NCI-H82 treated with DMSO at 0.1 percent for 48 hours (cell line): ENCODE results near the gene STK25.
"Not testable (repeated sequence)": the region's sequence is repeated elsewhere in the genome, so short reads cannot be mapped to it uniquely, and the experiment has no call there.

Experiments
- DNase-seq: peaks from one replicate; lab custom pipeline; 2025; ENCODE audit not compliant: unreplicated experiment; lab: John Stamatoyannopoulos, UW

Gene STK25

DNA sequence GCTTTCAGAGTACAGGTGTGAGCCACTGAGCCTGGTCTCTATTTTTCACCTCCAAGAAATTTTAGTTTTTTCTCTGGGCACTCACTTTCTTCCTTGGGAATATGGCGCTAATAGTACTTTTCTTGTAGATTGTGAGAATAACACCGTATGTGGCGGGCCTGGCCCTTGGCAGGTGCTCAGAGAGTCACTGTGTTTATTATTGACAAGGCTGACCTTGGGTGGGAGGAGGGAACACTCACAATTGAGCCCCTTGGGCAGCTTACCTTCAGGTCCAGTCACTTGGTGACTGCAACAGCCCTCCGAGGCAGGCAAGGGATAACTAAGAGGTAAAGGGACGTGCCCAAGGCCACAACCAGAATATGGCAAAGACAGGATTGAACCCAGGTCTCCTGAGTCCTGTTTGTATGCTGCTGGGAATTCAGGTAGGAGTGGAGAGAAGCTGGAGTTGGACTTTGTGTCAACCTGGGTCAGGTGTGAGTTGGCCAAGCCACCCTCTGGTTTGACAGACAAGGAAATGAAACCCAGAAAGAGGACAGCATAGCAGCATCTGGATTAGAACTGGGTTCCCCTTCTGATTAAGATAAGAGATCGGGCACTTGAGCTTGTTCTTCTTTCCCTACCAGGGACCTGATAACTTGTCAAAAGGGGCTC, 2.8 kb upstream of the STK25 start:
- DNase-seq = no peak

DNA sequence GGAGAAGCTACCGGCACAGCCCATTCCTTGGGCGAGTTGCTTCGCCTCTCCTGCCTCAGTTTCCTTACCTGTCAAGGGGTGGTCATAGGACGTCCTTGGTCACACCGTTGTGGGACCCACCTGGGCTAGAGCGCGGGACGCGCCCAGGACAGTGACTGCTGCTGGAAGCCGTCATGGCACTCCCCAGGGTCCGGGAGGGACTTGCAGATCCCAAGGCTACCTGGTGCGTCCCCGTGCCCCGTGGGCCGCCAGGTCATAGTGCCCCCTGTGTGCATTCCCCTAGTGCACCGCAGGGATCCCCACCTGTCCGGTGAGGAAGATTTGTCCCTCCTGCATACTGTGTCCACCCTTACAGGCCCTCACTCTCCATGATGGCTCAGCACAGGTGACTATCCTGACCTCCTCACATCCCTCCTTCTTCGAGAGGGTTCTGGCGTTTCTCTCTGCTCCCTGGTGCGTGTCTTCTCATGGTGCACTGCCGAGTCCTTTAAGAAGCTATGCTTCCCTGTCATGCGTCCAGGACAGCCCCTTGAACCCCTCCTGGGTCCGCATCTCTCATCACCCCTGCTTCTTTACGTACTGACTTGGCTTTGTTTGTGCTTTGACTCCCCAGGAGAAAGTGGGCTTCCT, 886 bp upstream of the STK25 start:
- DNase-seq = no peak

DNA sequence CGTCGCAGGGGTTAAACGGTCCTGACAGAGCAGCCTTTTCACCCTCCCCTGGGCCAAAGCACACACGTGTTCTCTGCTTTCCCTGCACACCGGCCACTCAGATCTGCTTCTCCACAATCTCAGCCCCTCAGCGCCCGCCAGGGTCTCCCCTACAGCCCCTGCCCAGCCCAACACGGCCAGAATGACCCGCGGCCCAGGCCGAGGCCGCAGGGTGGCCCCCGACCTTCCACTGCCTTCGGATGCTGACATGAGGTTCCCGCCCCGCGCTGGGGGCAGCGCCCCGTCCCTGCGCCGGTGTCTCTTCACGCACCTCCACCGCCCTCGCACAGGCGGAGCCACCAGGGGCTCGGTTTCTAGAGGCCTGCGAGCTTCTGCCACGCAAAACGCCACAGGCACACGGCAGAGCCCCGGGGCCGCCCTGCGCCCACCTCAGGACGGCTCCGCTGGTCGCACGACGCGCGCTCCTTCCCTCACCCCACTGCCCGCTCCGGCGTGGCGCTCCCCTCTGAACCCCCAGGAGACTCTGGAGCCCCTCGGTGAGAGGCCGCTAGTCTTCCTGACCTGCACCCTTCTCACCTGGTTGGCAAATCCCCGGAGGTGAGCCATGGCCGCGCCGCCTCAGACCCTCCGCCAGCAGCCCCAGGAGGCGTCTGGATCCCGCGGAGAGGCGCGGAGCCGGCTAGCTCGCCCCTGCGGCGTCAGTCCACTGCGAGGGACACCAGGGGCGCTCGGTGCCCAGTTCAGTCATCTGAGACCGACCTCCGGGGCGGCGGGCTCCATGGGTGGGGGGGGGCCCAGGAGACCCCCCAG, 749 bp downstream of the STK25 start:
- DNase-seq = no peak

DNA sequence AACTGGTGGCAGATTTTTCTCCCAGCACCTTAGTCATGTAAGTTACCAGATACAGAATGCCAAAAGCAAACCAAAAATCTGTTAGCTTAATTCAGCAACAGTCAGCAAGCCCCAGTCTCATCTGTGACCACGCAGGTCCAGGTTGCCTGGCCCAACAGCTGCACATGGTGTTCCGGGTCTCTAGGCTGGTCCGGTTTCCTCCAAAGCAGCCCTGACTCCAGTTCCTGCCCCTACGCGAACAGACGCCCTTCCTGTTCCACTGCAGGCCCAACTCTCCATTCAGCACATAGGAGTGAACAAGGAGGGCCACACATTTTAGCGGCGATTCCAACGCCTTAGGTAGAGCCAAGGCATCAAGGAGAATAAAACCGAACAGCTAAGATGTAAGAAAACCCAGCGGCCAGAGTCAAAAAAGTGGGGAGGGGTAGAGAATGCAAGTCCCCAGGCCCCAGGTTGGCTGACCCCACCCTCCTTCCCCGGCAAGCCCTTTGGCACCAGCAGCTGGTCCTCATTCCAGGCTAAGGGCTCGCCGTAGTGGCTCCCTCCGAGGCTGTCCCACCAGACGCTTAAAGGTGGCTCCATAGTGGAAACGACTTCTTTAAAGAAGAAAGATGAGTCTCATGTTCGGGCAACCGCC, 1.5 kb downstream of the STK25 start:
- no peak for DNase-seq

DNA sequence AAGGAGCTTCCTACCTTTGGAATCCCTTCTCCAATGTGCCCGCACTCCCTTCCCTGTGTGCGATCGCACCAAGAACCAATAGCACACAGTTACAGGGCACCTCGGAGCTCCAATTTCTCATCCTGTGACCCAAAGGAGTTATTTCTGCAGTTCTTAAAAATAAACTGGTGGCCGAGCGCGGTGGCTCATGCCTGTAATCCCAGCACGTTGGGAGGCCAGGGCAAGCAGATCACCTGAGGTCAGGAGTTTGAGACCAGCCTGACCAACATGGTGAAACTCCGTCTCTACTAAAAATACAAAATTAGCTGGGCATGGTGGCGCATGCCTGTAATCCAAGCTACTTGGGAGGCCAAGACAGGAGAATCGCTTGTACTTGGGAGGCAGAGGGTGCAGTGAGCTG, 2.1 kb downstream of the STK25 start:
- DNase-seq = not testable (repeated sequence)

DNA sequence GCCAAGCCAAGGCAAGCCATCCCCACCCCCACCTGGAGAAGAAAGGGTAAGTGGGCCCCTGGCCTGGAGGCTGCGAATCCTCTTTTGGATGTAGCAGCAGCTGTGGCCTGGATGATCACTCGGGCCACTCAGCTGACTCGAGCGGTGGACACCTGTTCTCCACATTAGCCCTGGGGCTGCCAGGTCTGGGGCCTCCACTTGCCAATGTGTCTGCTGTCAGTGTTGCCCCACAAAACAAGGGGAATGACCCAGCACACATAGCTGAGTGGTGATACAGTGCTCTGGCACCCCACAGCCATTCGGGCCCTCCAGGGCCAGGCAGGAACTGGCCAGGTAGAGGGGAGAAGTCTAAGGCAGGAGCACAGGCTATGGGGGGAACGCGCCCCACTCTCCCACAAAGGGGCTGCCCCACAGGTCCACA, 2.6 kb downstream of the STK25 start:
- no peak for DNase-seq

DNA sequence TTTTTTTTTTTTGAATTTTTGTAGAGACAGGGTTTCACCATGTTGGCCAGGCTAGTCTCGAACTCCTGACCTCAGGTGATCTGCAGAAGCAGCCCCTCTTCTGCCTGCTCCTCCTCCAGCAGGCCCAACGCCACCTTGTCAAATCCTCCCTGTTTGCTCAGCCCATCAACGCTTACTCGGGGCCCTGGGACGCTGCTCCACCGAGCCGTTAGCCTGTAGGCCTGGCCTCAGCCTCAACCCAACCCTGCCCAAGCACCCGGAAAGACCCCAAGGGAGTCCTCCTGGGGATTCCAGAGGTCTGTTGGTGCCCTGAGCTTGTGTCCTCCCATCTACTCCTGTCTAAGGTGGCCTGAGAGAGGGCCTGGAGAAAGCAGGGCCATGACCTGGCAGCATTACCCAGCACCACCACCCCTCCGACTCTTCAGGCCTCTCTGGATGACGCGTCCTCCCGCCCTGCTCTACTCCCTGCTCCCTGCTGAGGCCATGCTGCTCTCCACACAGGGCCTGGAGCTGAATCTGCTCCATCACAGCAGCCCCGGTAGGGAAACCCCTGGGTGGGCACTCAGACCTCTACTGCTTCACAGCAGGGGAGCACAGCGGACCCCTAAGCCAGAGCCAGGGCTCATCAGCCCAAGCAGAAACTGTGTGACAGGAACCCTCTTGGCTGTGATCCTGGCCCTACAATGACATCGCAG, 3.2 kb downstream of the STK25 start:
- no peak for DNase-seq

DNA sequence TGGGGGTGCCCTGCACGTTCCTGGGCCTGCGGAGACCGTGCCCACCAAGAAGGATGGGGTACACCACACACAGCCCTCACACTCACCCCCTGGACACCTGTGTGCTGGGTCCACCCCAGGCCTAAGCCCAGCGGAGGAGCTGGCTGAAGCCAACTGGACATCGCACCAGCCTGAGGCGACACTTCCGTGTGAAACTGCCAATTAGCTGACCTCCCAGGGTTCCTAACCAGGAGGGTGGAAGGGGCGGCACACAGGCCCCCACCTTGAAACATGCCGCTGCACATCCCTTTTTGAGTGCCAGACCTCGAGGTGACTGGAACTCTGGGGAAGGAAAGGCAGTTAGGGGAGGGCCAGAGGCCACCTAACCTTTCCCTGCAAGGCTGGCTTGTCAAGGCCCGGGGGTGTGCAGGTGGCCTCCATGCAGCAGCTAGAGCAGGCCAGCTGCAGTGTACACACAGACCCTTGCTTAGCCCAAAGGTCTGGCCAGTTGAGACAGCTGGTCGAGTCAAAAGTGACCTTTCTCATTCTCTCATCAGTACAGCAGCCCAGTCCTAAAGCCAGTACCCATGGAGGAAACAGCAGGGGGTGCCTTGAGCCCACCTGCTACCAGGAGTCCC, 4.5 kb downstream of the STK25 start:
- no peak for DNase-seq

DNA sequence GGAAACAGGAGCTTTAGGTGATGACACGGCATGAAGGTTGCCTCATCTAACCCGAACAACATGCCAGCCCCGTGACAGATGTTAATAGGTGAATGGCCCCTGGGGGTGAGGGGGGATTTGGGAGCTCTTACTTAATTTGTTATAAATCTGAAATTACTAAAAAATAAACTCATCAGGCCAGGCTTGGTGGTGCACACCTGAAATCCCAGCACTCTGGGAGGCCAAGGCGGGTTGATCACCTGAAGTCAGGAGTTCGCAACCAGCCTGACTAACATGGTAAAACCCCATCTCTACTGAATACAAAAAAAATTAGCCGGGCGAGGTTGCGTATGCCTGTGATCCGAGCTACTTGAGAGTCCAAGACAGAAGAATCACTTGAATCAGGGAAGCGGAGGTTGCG, 6.1 kb downstream of the STK25 start:
- no peak for DNase-seq

DNA sequence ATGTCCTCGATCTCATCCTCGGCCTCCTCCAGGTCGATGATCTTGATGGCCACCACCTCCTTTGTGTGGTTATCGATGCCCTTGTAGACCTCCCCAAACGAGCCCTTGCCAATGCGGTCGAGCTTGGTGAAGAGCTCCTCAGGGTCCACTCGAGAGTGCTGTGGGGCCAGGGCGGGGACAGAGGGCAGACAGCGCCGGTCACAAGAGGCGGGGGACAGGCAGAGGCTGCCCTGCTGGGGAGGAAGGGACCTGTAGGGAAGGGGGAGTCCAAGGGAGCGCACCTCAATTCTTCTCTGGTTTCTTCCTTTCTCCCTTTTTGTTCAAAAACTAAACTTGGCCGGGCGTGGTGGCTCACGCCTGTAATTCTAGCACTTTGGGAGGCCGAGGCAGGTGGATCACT, 6.8 kb downstream of the STK25 start:
- no peak for DNase-seq

DNA sequence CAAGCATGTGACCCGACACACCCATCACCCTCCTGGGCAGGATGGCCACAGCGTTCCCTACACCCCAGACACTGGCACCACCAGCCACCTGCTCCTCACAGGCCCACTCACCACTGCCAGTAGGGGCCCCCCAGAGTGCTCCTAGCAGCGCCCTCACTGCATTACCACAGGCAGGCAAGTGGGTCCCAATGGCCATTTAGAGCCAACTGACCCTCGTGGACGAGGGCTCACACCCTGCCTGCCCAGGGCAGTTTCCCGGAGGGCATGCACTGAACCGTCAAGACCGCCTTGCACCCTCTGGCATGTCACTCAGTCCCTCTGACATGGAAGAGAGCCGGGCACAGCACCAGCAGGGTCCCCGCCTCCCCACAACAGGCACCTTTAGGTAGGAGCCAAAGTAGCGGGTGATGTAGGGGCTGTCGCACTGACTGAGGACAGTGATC, 7.3 kb downstream of the STK25 start:
- DNase-seq = no peak

DNA sequence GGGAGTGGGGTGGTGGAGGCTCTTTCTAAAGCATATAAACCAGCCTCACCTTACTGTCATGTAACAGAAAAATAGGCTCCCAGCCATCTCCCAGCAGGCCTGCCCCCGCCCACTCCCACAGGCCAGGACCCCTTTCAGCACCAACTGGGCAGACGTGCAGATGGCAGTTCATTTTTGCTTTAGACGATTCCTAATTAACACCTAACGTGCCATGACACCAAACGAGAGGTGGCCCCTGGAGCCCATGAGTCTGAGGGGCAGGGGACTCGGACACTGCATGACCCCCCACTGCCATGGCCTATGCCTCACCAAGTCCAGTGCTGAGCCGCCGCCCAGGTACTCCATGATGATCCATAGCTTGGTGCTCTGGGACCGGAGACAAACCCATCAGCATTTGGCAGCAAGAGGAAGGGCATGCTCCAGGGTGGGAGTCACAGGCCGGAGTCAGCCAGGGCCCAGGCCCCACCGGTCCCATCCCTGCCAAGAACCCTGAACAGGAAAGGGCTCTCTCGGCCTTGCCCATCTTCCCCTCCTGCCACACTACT, 7.9 kb downstream of the STK25 start:
- no peak for DNase-seq

DNA sequence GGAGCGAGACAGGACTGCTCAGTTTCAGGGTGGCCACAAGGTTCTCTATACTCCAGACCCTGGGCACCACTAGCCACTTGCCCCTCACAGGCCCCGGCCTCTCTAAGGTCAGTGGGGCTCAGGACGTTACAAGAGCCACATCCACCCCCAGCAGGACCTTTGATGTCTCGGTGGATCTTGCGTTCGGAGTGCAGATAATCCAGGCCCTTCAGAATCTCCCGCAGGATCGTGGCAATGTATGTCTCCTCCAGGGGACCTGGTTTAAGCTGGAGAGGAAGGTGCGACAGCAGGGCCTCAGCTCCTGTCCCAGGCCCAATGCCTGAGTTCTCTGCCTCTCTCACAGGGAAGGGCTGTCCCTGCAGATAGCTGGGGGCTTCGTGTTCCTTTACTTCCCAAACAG, 8.4 kb downstream of the STK25 start:
- DNase-seq = no peak

DNA sequence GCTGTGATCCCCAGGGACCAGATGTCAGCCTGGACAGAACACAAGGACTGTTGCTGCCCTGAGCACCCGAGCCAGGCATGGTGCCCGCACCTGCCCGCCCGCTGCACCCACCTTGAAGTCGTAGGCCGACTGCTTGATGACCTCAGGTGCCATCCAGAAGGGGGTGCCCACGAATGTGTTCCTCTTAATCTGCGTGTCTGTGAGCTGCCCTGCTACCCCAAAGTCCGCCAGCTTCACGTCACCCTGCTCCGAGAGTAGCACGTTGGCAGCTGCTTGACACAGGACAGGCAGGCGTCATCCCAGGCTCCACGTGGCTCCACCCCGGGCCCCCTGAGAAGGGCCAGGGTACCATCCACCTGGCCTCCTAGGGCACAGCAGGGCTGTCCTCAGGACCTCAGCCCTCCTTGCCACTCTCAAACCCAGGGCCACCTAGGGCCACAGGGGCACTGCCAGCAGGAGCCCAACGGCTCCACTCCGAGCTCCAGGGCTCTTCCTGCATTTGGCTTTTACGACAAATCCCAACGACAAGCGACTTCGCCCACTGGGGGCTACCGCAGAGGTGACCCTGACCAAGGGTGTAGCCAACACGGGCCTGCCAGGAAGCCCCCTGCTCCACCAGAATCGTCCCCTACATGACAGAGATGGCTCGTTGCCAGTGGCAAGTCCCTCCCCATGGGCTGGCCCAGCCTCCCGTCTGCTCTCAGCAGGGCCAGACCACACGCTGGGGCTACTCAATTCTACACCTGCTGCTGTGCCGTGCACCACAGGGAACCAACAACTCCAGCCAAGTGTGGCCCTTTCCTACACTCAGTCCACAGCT, 9.0 kb downstream of the STK25 start:
- no peak for DNase-seq

DNA sequence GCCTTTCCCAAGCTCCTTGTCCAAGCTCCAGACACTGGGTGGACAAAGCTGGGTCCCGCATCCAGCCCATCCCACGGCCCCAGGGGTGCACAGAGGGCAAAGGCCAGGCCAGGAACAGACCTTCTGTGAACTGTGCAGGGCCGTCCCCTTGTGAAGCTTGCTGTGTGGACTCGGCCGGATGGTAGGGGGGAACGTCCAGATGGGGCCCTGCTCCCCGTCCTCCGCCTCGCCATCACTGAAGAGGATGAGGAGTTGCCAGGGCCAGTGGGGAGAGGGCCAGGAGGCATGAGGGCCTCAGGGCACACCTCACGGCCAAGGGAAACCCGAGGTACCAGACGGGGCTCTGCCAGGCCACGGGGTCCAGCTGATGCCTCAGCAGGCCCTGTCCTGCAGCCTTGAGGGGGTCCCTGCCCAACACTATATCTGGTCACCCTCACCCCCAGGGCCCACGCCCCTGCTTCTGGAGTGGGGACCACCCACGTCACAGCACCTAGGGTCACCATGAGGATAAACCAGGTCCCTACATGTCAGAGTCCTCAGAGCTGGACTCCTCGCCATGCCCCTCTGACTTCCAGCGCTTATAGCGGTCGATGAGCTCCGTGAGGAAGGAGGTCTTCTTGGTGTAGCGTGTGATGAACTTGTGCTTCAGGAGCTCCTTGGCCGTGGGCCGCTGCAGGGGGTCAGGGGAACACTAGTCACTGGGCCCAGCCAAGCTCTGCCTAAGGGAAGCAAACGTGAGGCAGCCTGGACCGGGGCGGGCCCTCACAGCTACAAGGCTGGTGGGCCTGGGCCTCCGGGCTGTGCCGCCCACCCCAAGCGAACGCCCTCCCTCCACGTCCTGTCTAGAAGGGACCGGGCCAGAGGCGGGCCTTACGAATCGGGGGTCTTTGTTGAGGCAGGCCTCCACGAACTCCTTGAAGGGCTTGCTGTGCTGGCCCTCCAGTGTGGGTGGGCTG, 10.0 kb downstream of the STK25 start:
- DNase-seq = no peak

DNA sequence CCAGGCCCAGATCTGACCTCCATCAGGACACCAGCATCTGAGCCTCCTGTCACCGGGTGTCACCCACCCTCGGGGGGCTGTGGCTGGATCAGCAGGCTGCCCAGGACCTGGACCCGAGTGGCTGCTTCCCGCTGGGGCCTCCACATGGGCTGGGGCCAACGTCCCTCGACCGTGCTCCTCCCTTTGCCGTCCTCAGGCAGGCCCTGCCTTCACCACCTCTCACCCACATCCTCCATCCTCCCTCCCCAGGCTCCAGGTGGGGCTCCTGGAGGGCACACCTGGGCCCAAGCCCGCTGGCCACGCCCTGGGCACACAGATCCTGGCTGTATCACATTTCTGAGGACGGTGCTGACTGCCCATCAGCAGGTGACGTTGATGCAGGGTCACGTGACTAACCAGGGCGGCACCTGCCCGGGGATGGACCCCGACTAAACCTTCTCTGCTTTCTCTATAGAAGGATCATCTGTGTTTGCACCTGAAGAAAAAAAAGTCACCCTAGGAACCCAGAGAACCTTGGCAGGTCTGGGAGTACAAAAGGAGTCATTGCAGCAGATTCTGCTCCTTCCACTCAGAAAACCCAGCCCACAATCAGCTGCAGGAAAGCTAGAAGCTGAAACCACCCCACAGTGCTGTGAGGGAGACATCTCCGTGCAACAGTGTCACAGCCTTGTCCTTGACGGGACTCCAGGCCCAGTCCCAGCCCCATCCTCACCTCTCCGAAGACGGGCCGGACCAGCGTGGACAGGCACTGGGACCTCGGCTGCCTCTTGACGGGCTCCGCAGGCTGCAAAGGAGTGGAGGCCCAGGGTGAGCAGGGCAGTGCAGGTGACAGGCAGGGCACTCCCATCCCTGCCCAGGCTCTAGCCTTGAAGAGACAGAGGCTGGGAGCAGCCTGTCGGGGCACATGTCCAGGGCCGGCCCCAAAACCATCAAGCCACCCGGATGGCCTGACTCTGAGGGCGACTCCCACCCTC, 11.2 kb downstream of the STK25 start:
- no peak for DNase-seq

DNA sequence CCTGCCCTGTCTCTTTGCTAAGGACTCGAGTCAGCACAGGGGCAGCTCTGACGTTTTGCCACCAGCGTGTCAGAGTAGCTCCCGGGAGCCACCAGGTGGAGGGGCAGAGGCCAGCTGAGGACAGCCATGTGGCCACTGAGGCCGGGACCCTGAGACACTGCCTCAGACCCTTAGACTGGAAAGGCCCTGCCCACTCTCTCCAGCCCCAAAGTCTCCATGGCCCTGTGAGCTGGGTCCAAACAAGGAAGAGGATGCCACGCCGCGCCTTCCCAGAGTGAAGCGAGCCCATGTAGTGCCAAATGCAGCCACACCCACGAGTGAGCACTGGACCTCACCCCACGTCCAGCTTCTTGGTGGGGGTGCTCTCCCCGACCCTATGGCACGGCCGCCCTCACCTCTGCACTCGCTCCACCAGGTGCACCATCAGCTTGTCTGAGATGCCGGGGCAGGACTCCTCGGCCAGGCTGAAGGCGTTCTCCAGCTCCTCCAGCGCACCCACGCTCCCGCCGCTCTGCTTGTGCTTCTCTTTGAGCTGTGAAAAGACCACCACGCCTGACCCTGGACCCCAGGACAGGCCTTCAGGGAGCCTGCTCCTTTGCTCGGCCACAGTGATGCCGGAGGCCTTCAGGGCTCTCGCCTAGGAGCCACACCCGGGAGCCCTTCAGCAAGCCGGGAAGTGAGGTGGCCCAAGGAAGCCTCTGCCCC, 12.2 kb downstream of the STK25 start:
- no peak for DNase-seq
